Measurements from ENCODE around the gene MBLAC2.

MBLAC2 gene

DNA sequence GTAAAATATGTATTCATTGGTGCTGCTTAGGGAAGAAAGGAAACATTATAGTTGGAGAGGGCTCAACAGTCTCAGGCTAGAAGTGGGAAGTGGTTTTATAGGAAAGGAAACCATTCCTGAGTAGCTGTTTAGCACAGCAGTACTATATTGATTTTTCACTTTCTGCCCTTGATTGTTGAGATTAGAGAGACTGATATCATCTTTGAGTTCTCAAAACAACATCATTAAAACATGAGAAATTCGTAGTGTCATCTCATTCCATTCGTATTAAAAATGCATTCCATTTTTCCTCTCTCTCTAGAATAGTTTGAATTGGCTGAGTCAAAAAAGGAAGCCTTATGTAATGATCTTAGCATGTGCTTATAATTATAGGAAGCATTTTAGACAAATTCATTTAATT is 14.2 kb upstream of the MBLAC2 start:
- H3K27ac ChIP-seq (replicated peaks) = no peak overlapping the region
- DNase-seq (ENCODE audit: low read depth in 1 of 2, low spot score in 1 of 2) = no peak
- TF ChIP-seq, protein P1, sequence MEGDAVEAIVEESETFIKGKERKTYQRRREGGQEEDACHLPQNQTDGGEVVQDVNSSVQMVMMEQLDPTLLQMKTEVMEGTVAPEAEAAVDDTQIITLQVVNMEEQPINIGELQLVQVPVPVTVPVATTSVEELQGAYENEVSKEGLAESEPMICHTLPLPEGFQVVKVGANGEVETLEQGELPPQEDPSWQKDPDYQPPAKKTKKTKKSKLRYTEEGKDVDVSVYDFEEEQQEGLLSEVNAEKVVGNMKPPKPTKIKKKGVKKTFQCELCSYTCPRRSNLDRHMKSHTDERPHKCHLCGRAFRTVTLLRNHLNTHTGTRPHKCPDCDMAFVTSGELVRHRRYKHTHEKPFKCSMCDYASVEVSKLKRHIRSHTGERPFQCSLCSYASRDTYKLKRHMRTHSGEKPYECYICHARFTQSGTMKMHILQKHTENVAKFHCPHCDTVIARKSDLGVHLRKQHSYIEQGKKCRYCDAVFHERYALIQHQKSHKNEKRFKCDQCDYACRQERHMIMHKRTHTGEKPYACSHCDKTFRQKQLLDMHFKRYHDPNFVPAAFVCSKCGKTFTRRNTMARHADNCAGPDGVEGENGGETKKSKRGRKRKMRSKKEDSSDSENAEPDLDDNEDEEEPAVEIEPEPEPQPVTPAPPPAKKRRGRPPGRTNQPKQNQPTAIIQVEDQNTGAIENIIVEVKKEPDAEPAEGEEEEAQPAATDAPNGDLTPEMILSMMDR (IDR thresholded peaks at IDR 0.05; ENCODE audit: insufficient read depth, low read length) = no peak
- TF ChIP-seq POLR2AphosphoS5 (IDR thresholded peaks at IDR 0.05; ENCODE audit: low read depth) = no peak
- TF ChIP-seq, protein P2, sequence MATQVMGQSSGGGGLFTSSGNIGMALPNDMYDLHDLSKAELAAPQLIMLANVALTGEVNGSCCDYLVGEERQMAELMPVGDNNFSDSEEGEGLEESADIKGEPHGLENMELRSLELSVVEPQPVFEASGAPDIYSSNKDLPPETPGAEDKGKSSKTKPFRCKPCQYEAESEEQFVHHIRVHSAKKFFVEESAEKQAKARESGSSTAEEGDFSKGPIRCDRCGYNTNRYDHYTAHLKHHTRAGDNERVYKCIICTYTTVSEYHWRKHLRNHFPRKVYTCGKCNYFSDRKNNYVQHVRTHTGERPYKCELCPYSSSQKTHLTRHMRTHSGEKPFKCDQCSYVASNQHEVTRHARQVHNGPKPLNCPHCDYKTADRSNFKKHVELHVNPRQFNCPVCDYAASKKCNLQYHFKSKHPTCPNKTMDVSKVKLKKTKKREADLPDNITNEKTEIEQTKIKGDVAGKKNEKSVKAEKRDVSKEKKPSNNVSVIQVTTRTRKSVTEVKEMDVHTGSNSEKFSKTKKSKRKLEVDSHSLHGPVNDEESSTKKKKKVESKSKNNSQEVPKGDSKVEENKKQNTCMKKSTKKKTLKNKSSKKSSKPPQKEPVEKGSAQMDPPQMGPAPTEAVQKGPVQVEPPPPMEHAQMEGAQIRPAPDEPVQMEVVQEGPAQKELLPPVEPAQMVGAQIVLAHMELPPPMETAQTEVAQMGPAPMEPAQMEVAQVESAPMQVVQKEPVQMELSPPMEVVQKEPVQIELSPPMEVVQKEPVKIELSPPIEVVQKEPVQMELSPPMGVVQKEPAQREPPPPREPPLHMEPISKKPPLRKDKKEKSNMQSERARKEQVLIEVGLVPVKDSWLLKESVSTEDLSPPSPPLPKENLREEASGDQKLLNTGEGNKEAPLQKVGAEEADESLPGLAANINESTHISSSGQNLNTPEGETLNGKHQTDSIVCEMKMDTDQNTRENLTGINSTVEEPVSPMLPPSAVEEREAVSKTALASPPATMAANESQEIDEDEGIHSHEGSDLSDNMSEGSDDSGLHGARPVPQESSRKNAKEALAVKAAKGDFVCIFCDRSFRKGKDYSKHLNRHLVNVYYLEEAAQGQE (IDR thresholded peaks at IDR 0.05; ENCODE audit: insufficient replicate concordance, low read depth) = no peak

DNA sequence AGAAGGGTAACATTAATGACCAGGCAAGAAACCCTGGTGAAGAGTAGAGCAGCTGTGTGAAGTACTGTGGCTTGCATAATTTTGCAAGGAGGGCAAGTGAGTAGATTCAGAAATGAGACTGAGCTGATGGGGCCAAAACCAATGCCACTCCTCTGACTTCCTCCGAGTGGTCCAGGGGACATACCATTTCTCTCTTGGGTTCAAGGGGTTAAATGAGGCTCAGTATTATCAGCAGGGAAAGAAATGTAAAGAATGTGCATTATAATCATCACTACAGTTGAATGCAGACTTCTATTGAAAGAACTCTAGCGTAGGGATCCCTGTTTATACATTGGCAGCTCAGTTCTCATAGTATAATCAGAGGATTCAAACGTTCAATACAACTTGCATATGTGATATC is 10.0 kb upstream of the MBLAC2 start:
- H3K27ac ChIP-seq (replicated peaks) = no peak overlapping the region
- TF ChIP-seq GABPA (IDR thresholded peaks at IDR 0.05; ENCODE audit: low read depth) = no peak
- TF ChIP-seq, protein P1 (IDR thresholded peaks at IDR 0.05; ENCODE audit: insufficient read depth, low read length) = no peak
- TF ChIP-seq, protein P2 (IDR thresholded peaks at IDR 0.05; ENCODE audit: insufficient replicate concordance, low read depth) = no peak
- no peak for TF ChIP-seq SPI1 (IDR thresholded peaks at IDR 0.05; ENCODE audit: borderline replicate concordance, low read depth)
- TF ChIP-seq POLR2AphosphoS5 (IDR thresholded peaks at IDR 0.05; ENCODE audit: low read depth) = no peak
- no peak overlapping the region for H3K4me3 ChIP-seq (replicated peaks; ENCODE audit: insufficient read depth, low read length)
- DNase-seq (ENCODE audit: low read depth in 1 of 2, low spot score in 1 of 2) = no peak
- no peaks in the 10 kb centered on the region for H3K27me3 ChIP-seq (ENCODE audit: insufficient read depth, poor library complexity, severe bottlenecking)

More for the DNA sequence above, 14.2 kb upstream of the MBLAC2 start:
- Histone ChIP-seq H3K4me3 (replicated peaks; ENCODE audit: insufficient read depth, low read length) (no peak overlapping the region), H3K27me3 (ENCODE audit: insufficient read depth, poor library complexity, severe bottlenecking) (no peaks in the 10 kb centered on the region)

DNA sequence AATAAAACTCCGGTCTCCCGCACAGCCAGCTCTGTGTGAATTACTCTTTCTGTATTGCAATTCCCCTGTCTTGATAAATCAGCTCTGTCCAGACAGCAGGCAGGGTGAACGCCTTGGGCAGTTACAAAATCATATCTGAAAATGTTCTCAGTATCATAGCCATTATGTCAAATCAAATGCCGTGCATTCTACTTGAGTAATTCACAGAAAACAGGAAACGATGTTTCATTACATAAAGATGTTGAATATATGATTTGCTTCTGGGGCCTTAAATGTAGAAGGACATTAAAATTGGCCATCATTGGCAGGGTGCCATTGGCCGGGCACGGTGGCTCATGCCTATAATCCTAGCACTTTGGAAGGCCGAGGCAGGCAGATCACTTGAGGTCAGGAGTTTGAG is 8.6 kb upstream of the MBLAC2 start:
- no peaks in the 10 kb centered on the region for H3K27me3 ChIP-seq (ENCODE audit: insufficient read depth, poor library complexity, severe bottlenecking)
- no peak overlapping the region for H3K4me3 ChIP-seq (replicated peaks; ENCODE audit: insufficient read depth, low read length)
- DNase-seq (ENCODE audit: low read depth in 1 of 2, low spot score in 1 of 2) = no peak
- no peak overlapping the region for H3K27ac ChIP-seq (replicated peaks)
- no peak for TF ChIP-seq POLR2AphosphoS5 (IDR thresholded peaks at IDR 0.05; ENCODE audit: low read depth)
- no peak for TF ChIP-seq GABPA (IDR thresholded peaks at IDR 0.05; ENCODE audit: low read depth)

DNA sequence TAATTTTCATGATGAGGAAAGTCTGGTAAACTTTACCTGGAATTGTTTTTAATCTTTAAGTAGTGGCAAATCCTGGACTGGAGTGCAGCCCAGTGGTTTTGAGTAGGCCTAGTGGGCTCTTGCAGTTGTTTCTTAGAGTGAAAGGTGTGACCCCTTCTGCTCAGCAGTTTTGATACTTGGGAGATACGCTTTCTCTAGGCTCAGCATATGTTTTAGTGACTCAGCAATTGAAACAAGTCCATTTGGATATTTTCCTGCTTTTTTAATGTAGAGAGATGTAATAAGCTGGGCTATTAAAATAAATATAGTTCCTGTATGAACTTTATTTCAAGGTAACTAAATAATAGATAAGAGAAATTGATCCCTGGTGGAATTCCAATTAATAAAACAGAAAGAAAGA is 6.1 kb upstream of the MBLAC2 start:
- H3K4me3 ChIP-seq (replicated peaks; ENCODE audit: insufficient read depth, low read length) = no peak overlapping the region
- no peaks in the 10 kb centered on the region for H3K27me3 ChIP-seq (ENCODE audit: insufficient read depth, poor library complexity, severe bottlenecking)
- DNase-seq (ENCODE audit: low read depth in 1 of 2, low spot score in 1 of 2) = no peak
- no peak overlapping the region for H3K27ac ChIP-seq (replicated peaks)
- no peak for TF ChIP-seq SPI1 (IDR thresholded peaks at IDR 0.05; ENCODE audit: borderline replicate concordance, low read depth)
- TF ChIP-seq, protein P2 (IDR thresholded peaks at IDR 0.05; ENCODE audit: insufficient replicate concordance, low read depth) = no peak
- TF ChIP-seq GABPA (IDR thresholded peaks at IDR 0.05; ENCODE audit: low read depth) = no peak
- no peak for TF ChIP-seq POLR2AphosphoS5 (IDR thresholded peaks at IDR 0.05; ENCODE audit: low read depth)
- TF ChIP-seq, protein P1 (IDR thresholded peaks at IDR 0.05; ENCODE audit: insufficient read depth, low read length) = no peak
